PFSK-1 (cell line): ENCODE results near the gene EGR1.

Source experiments
- FOXP2 ChIP-seq: optimal IDR thresholded peaks from 2 replicates; pipeline ENCODE3; 2011; ENCODE audit warnings: borderline replicate concordance, control low read depth, inconsistent platforms; ENCODE audit not compliant: insufficient read depth; ENCODE audit errors: extremely low read length, extremely low read depth
- POLR2AphosphoS5 ChIP-seq: IDR thresholded peaks from 2 replicates; pipeline ENCODE4 v1.6.1; 2012; ENCODE audit warnings: low read depth, mild to moderate bottlenecking, control low read depth, low read length, moderate library complexity
- REST ChIP-seq, 2 experiments: IDR thresholded peaks; 2 replicates each; pipeline versions ENCODE4 v1.6.1 to v1.8.0; 2011 to 2012; ENCODE audit warnings: low read depth in 2 of 2, low read length in 2 of 2, control low read depth in 1 of 2, inconsistent platforms in 1 of 2, mild to moderate bottlenecking in 1 of 2, moderate library complexity in 1 of 2; ENCODE audit not compliant: insufficient read depth in 1 of 2
- SIN3A ChIP-seq: IDR thresholded peaks from 2 replicates; pipeline ENCODE4 v1.6.1; 2012; ENCODE audit warnings: mild to moderate bottlenecking, low read length, moderate library complexity, borderline replicate concordance; ENCODE audit not compliant: insufficient read depth
- TAF1 ChIP-seq: IDR thresholded peaks from 2 replicates; pipeline ENCODE4 v1.6.1; 2012; ENCODE audit warnings: low read length, control low read depth, borderline replicate concordance; ENCODE audit not compliant: insufficient read depth

GRCh38 chr5:138418444-138418843 lies 46.8 kb upstream of the EGR1 start:
- no peak for TF ChIP-seq REST (IDR thresholded peaks at IDR 0.05; ENCODE audit: insufficient read depth in 1 of 2, low read depth in 2 of 2, low read length in 2 of 2)
- no peak for TF ChIP-seq POLR2AphosphoS5
- TF ChIP-seq FOXP2 = no peak
- TF ChIP-seq SIN3A = no peak
- TF ChIP-seq TAF1 = no peak
